ENCODE results near the gene AGFG1. TPM values are rescaled to one million over a fixed set of nuclear protein-coding genes. Genes with fewer than 3 reads are reported as not detected.
A peak's percentile ranks its signal among the peaks of the same experiment; 100 is the strongest.

Gene AGFG1, protein sequence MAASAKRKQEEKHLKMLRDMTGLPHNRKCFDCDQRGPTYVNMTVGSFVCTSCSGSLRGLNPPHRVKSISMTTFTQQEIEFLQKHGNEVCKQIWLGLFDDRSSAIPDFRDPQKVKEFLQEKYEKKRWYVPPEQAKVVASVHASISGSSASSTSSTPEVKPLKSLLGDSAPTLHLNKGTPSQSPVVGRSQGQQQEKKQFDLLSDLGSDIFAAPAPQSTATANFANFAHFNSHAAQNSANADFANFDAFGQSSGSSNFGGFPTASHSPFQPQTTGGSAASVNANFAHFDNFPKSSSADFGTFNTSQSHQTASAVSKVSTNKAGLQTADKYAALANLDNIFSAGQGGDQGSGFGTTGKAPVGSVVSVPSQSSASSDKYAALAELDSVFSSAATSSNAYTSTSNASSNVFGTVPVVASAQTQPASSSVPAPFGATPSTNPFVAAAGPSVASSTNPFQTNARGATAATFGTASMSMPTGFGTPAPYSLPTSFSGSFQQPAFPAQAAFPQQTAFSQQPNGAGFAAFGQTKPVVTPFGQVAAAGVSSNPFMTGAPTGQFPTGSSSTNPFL
- total RNA-seq = 32.7 TPM
- 10 to 100 TPM; 41.4 to 51.9 (median 47.6) TPM for polyA plus RNA-seq (ENCODE audit: insufficient read depth in 1 of 8, insufficient read length in 8 of 8, low replicate concordance in 1 of 8)
- long read RNA-seq, donor 1, full-length matches to known transcripts = 2 of 2 reads
- long read RNA-seq, donor 1, partial matches to known transcripts = 0 of 2 reads
- long read RNA-seq, donor 1, other reads (novel, unspliced or antisense) = 0 of 2 reads
- long read RNA-seq, donor 2 = 0 reads
- long read RNA-seq, donor 3, full-length matches to known transcripts = 2 of 2 reads
- long read RNA-seq, donor 3, partial matches to known transcripts = 0 of 2 reads
- long read RNA-seq, donor 3, other reads (novel, unspliced or antisense) = 0 of 2 reads
- long read RNA-seq, donor 4, partial matches to known transcripts = 6 of 6 reads
- long read RNA-seq, donor 4, other reads (novel, unspliced or antisense) = 0 of 6 reads
- long read RNA-seq, donor 5, full-length matches to known transcripts = 2 of 2 reads
- long read RNA-seq, donor 5, partial matches to known transcripts = 0 of 2 reads
- long read RNA-seq, donor 5, other reads (novel, unspliced or antisense) = 0 of 2 reads
- long read RNA-seq, donor 6, full-length matches to known transcripts = 3 of 3 reads
- long read RNA-seq, donor 6, partial matches to known transcripts = 0 of 3 reads
- long read RNA-seq, donor 6, other reads (novel, unspliced or antisense) = 0 of 3 reads
- long read RNA-seq, donor 7, full-length matches to known transcripts = 2 of 2 reads
- long read RNA-seq, donor 7, partial matches to known transcripts = 0 of 2 reads
- long read RNA-seq, donor 7, other reads (novel, unspliced or antisense) = 0 of 2 reads
- long read RNA-seq, donor 8, partial matches to known transcripts = 0 of 1 reads
- long read RNA-seq, donor 8, other reads (novel, unspliced or antisense) = 0 of 1 reads
- long read RNA-seq, donor 9, full-length matches to known transcripts = 1 of 1 reads
- long read RNA-seq, donor 9, partial matches to known transcripts = 0 of 1 reads
- long read RNA-seq, donor 9, other reads (novel, unspliced or antisense) = 0 of 1 reads
- long read RNA-seq, donor 10, full-length matches to known transcripts = 1 of 6 reads
- long read RNA-seq, donor 10, partial matches to known transcripts = 5 of 6 reads
- long read RNA-seq, donor 10, other reads (novel, unspliced or antisense) = 0 of 6 reads
- long read RNA-seq, donor 11, full-length matches to known transcripts = 2 of 2 reads
- long read RNA-seq, donor 11, partial matches to known transcripts = 0 of 2 reads
- long read RNA-seq, donor 11, other reads (novel, unspliced or antisense) = 0 of 2 reads

DNA sequence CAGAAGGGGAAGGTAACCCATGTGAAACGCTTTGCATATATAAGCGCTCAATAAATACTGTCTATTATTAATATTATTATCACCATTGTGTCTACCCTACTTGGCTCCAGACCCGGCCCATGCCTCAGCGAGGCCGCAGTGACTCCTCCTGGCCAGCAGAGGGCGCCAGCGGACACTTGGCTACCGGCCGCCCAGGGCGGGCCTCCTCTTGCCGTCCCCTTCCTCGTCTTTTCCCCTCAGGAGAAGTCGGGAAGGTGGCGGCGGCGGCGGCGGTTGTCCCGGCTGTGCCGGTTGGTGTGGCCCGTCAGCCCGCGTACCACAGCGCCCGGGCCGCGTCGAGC is at the start of gene AGFG1:
Gene AGFG1, plus strand, starts transcription at position 233 of the 341 bp plus-strand sequence. CDS start 266 bp downstream, outside the sequence.
- WGBS (ENCODE audit: insufficient coverage) = under 1% methylated on average over 26 of the region's 28 CpGs
- peak; percentile 85 for DNase-seq
- Histone ChIP-seq H3K4me3 (ENCODE audit: low read length) (peak within 1 kb of the TSS; percentile 72), H3K27me3 (ENCODE audit: control insufficient read depth, insufficient read depth, low read length) (no peaks in the 10 kb centered on the region), H3K9me3 (replicated peaks; ENCODE audit: control insufficient read depth, low read depth, low read length) (no peaks in the 10 kb centered on the region), H3K27ac (ENCODE audit: low read length) (peak within 1 kb of the TSS; percentile 76), H3K36me3 (ENCODE audit: control insufficient read depth, insufficient read depth, low read length) (no peaks in the 10 kb centered on the region), H3K4me1 (ENCODE audit: control insufficient read depth, insufficient read depth, low read length) (peaks cover 4% of the 10 kb centered on the region)

- Histone ChIP-seq H3K36me3 (ENCODE audit: control insufficient read depth, insufficient read depth, low read length) (no peaks in the 10 kb centered on the region), H3K27me3 (ENCODE audit: control insufficient read depth, insufficient read depth, low read length) (no peaks in the 10 kb centered on the region), H3K27ac (ENCODE audit: low read length) (no peak overlapping the region), H3K4me3 (ENCODE audit: low read length) (no peak overlapping the region), H3K9me3 (replicated peaks; ENCODE audit: control insufficient read depth, low read depth, low read length) (no peaks in the 10 kb centered on the region), H3K4me1 (ENCODE audit: control insufficient read depth, insufficient read depth, low read length) (no peaks in the 10 kb centered on the region)
- 68% methylated on average over 7 of the region's 10 CpGs for WGBS (ENCODE audit: insufficient coverage)
- DNase-seq = no peak
These were observed 48.1 kb upstream of the AGFG1 start for GRCh38 chr2:227423656-227424499.

DNA sequence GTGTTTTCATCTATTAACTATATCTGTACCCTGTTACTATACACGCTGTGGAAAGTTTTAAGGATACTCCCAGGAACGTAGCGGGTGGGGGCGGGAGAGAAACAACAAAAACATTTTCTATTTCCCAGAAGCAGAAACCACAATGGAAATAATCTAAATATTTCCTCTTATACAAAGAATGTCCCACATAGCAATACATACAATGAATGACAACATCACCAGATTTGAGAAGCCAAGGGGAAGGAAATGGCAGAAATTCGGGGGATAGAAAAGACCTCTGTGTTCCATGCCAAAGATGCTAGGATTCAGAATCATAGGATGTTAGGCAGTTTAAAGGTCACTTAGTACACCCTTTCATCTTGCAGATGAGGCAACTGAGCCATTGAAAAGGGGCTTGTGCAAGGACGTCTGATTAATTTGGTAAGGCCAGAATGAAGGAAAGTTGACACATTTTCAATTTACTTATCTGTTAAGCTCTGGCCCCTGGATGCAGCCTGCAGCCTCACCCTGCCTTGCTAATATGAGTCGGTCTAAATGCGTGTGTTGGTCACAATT is 43.1 kb upstream of the AGFG1 start:
- DNase-seq = no peak
- Histone ChIP-seq H3K9me3 (replicated peaks; ENCODE audit: control insufficient read depth, low read depth, low read length) (peaks cover 12% of the 10 kb centered on the region), H3K27me3 (ENCODE audit: control insufficient read depth, insufficient read depth, low read length) (no peaks in the 10 kb centered on the region), H3K27ac (ENCODE audit: low read length) (no peak overlapping the region), H3K4me3 (ENCODE audit: low read length) (no peak overlapping the region), H3K4me1 (ENCODE audit: control insufficient read depth, insufficient read depth, low read length) (no peaks in the 10 kb centered on the region), H3K36me3 (ENCODE audit: control insufficient read depth, insufficient read depth, low read length) (no peaks in the 10 kb centered on the region)
- 100% methylated on average over 2 of the region's 8 CpGs for WGBS (ENCODE audit: insufficient coverage)

GRCh38 chr2:227430639-227431038 is 41.3 kb upstream of the AGFG1 start:
- Histone ChIP-seq H3K27me3 (ENCODE audit: control insufficient read depth, insufficient read depth, low read length) (no peaks in the 10 kb centered on the region), H3K9me3 (replicated peaks; ENCODE audit: control insufficient read depth, low read depth, low read length) (peaks cover 12% of the 10 kb centered on the region)
- 100% methylated on average over 1 of the region's 3 CpGs for WGBS (ENCODE audit: insufficient coverage)

DNA sequence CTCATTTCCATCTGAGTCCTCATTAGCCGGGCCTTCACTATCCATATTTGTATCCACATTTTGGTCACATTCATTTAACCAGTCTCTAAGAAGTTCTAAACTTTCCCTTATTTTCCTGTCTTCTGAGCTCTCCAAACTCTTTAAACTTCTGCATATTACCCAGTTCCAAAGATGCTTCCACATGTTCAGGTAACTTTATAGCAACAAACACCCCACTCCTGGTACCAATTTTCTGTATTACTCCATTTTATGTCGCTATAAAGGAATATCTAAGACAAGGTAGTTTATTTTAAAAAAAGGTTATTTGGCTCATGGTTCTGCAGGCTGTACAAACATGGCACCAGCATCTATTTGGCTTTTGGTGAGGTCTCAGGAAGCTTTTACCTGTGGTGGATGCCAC is 38.8 kb upstream of the AGFG1 start:
- WGBS (ENCODE audit: insufficient coverage) = 81% methylated on average over 1 of the region's 2 CpGs
- Histone ChIP-seq H3K36me3 (ENCODE audit: control insufficient read depth, insufficient read depth, low read length) (no peaks in the 10 kb centered on the region), H3K4me1 (ENCODE audit: control insufficient read depth, insufficient read depth, low read length) (no peaks in the 10 kb centered on the region), H3K27ac (ENCODE audit: low read length) (no peak overlapping the region), H3K27me3 (ENCODE audit: control insufficient read depth, insufficient read depth, low read length) (no peaks in the 10 kb centered on the region), H3K4me3 (ENCODE audit: low read length) (no peak overlapping the region), H3K9me3 (replicated peaks; ENCODE audit: control insufficient read depth, low read depth, low read length) (peaks cover 12% of the 10 kb centered on the region)
- no peak for DNase-seq

More at GRCh38 chr2:227430639-227431038, 41.3 kb upstream of the AGFG1 start:
- Histone ChIP-seq H3K4me3 (ENCODE audit: low read length) (no peak overlapping the region), H3K27ac (ENCODE audit: low read length) (no peak overlapping the region), H3K4me1 (ENCODE audit: control insufficient read depth, insufficient read depth, low read length) (no peaks in the 10 kb centered on the region), H3K36me3 (ENCODE audit: control insufficient read depth, insufficient read depth, low read length) (no peaks in the 10 kb centered on the region)
- DNase-seq = no peak

GRCh38 chr2:227436436-227437174 is 35.4 kb upstream of the AGFG1 start:
- Histone ChIP-seq H3K9me3 (replicated peaks; ENCODE audit: control insufficient read depth, low read depth, low read length) (peaks cover 12% of the 10 kb centered on the region), H3K27ac (ENCODE audit: low read length) (no peak overlapping the region)
- WGBS (ENCODE audit: insufficient coverage) = no CpG with 5 or more reads among the region's 7 CpGs

DNA sequence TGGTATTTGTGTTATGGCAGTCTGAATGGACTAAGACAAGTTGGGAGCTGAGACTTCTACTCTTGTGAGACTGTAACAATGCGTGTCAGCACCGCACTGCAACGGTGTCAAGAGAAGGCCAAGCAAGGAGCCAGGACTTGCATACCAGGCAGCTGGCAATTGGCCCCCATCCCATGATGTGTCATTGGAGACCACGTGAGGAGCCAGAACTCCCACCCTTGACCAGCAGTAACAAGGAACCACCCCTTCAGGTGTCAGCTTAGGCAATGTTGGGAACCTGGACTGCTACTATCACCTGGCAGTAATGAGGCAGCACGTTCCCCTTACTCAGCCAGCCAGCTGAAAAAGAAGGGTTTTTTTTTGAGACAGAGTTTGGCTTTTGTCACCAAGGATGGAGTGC is 32.7 kb upstream of the AGFG1 start:
- WGBS (ENCODE audit: insufficient coverage) = 85% methylated on average over 4 of the region's 5 CpGs
- Histone ChIP-seq H3K9me3 (replicated peaks; ENCODE audit: control insufficient read depth, low read depth, low read length) (no peaks in the 10 kb centered on the region), H3K27me3 (ENCODE audit: control insufficient read depth, insufficient read depth, low read length) (no peaks in the 10 kb centered on the region), H3K4me1 (ENCODE audit: control insufficient read depth, insufficient read depth, low read length) (no peaks in the 10 kb centered on the region), H3K36me3 (ENCODE audit: control insufficient read depth, insufficient read depth, low read length) (no peaks in the 10 kb centered on the region), H3K4me3 (ENCODE audit: low read length) (no peak overlapping the region), H3K27ac (ENCODE audit: low read length) (no peak overlapping the region)
- no peak for DNase-seq

More at GRCh38 chr2:227436436-227437174, 35.4 kb upstream of the AGFG1 start:
- H3K36me3 ChIP-seq (ENCODE audit: control insufficient read depth, insufficient read depth, low read length) = no peaks in the 10 kb centered on the region
- H3K4me1 ChIP-seq (ENCODE audit: control insufficient read depth, insufficient read depth, low read length) = no peaks in the 10 kb centered on the region
- no peaks in the 10 kb centered on the region for H3K27me3 ChIP-seq (ENCODE audit: control insufficient read depth, insufficient read depth, low read length)
- no peak for DNase-seq
- H3K4me3 ChIP-seq (ENCODE audit: low read length) = no peak overlapping the region

- Histone ChIP-seq H3K4me1 (ENCODE audit: control insufficient read depth, insufficient read depth, low read length) (no peaks in the 10 kb centered on the region), H3K27me3 (ENCODE audit: control insufficient read depth, insufficient read depth, low read length) (no peaks in the 10 kb centered on the region), H3K27ac (ENCODE audit: low read length) (no peak overlapping the region), H3K9me3 (replicated peaks; ENCODE audit: control insufficient read depth, low read depth, low read length) (no peaks in the 10 kb centered on the region), H3K4me3 (ENCODE audit: low read length) (no peak overlapping the region), H3K36me3 (ENCODE audit: control insufficient read depth, insufficient read depth, low read length) (no peaks in the 10 kb centered on the region)
- DNase-seq = no peak
- no CpG with 5 or more reads among the region's 1 CpG for WGBS (ENCODE audit: insufficient coverage)
These were observed 29.3 kb upstream of the AGFG1 start for GRCh38 chr2:227442639-227443038.
